ENCODE data around the gene TCERG1. TPM values are rescaled to one million over a fixed set of nuclear protein-coding genes. Genes with fewer than 3 reads are reported as not detected.

The TCERG1 gene
- total RNA-seq, 1 experiment from 2014 or later, result 75.9 TPM

GRCh38 chr5:146540414-146540813, 93.3 kb downstream of the TCERG1 start:
- Histone ChIP-seq H3K9me3 (ENCODE audit: control insufficient read depth, insufficient read depth, low read depth, low read length) (no peaks in the 10 kb centered on the region), H3K36me3 (ENCODE audit: control insufficient read depth, insufficient read depth, low read length) (no peaks in the 10 kb centered on the region), H3K27me3 (ENCODE audit: control insufficient read depth, insufficient read depth, low read length) (no peaks in the 10 kb centered on the region), H3K27ac (ENCODE audit: low read length) (no peak overlapping the region), H3K4me3 (ENCODE audit: low read depth in 2 of 2, low read length in 2 of 2) (no peak overlapping the region), H3K4me1 (ENCODE audit: control insufficient read depth, insufficient read depth, low read length) (no peaks in the 10 kb centered on the region)
- in situ Hi-C loops (cut with HindIII; ENCODE audit: low pct_unique_long_range_greater_than_20kb, low sequenced_read_pairs) (loop anchor here (25.0 kb wide), 1 partner anchor 822 kb away; no protein-coding TSS in a partner anchor), intact Hi-C loops (cut with micrococcal nuclease; ENCODE audit: unreplicated experiment) (no loop called here)
- CTCF ChIA-PET, result interaction anchor here (0.6 to 0.7 kb wide), 3 partner anchors 164 to 423 kb away, joined by 4 to 7 read pairs (median 6); no protein-coding TSS in a partner anchor
- TF ChIP-seq POLR2AphosphoS5 (IDR thresholded peaks at IDR 0.05; ENCODE audit: low read depth, low read length) (no peak), CTCF (IDR thresholded peaks at IDR 0.05) (no peak), SIN3A (IDR thresholded peaks at IDR 0.05; ENCODE audit: borderline replicate concordance, insufficient read depth, low read depth, low read length) (no peak), TCF7L2 (IDR thresholded peaks at IDR 0.05; ENCODE audit: low read depth, low read length) (no peak)
- TF ChIP-seq, protein P1, sequence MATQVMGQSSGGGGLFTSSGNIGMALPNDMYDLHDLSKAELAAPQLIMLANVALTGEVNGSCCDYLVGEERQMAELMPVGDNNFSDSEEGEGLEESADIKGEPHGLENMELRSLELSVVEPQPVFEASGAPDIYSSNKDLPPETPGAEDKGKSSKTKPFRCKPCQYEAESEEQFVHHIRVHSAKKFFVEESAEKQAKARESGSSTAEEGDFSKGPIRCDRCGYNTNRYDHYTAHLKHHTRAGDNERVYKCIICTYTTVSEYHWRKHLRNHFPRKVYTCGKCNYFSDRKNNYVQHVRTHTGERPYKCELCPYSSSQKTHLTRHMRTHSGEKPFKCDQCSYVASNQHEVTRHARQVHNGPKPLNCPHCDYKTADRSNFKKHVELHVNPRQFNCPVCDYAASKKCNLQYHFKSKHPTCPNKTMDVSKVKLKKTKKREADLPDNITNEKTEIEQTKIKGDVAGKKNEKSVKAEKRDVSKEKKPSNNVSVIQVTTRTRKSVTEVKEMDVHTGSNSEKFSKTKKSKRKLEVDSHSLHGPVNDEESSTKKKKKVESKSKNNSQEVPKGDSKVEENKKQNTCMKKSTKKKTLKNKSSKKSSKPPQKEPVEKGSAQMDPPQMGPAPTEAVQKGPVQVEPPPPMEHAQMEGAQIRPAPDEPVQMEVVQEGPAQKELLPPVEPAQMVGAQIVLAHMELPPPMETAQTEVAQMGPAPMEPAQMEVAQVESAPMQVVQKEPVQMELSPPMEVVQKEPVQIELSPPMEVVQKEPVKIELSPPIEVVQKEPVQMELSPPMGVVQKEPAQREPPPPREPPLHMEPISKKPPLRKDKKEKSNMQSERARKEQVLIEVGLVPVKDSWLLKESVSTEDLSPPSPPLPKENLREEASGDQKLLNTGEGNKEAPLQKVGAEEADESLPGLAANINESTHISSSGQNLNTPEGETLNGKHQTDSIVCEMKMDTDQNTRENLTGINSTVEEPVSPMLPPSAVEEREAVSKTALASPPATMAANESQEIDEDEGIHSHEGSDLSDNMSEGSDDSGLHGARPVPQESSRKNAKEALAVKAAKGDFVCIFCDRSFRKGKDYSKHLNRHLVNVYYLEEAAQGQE (IDR thresholded peaks at IDR 0.05; ENCODE audit: insufficient read depth in 1 of 2, low read depth in 2 of 2, low read length in 1 of 2), result no peak
- DNase-seq (ENCODE audit: low read depth, low spot score) (no peak), ATAC-seq (no peak)
- POLR2A ChIA-PET, result no interaction called here
- no TSS peak for BruUV-seq (replicated peaks)

GRCh38 chr5:146541958-146542849, 95.1 kb downstream of the TCERG1 start:
- no TSS peak for BruUV-seq (replicated peaks)
- ChIA-PET POLR2A (no interaction called here), CTCF (interaction anchor here (0.6 to 1.5 kb wide), 6 partner anchors 9 to 704 kb away, joined by 3 to 13 read pairs (median 3); no protein-coding TSS in a partner anchor)
- intact Hi-C loops (cut with micrococcal nuclease; ENCODE audit: unreplicated experiment), result loop anchor here (1.0 kb wide), 1 partner anchor 424 kb away; no protein-coding TSS in a partner anchor
- Histone ChIP-seq H3K27me3 (ENCODE audit: control insufficient read depth, insufficient read depth, low read length) (no peaks in the 10 kb centered on the region), H3K9me3 (ENCODE audit: control insufficient read depth, insufficient read depth, low read depth, low read length) (no peaks in the 10 kb centered on the region), H3K4me3 (ENCODE audit: low read depth in 2 of 2, low read length in 2 of 2) (no peak overlapping the region), H3K27ac (ENCODE audit: low read length) (no peak overlapping the region), H3K4me1 (ENCODE audit: control insufficient read depth, insufficient read depth, low read length) (no peaks in the 10 kb centered on the region), H3K36me3 (ENCODE audit: control insufficient read depth, insufficient read depth, low read length) (no peaks in the 10 kb centered on the region)
- in situ Hi-C loops (cut with HindIII; ENCODE audit: low pct_unique_long_range_greater_than_20kb, low sequenced_read_pairs), result loop anchor here (25.0 kb wide), 1 partner anchor 820 kb away; no protein-coding TSS in a partner anchor
- DNase-seq (ENCODE audit: low read depth, low spot score), result peak; percentile 41
- peak; percentile 97 for ATAC-seq
- TF ChIP-seq SIN3A (IDR thresholded peaks at IDR 0.05; ENCODE audit: borderline replicate concordance, insufficient read depth, low read depth, low read length), result no peak
- TF ChIP-seq CTCF (IDR thresholded peaks at IDR 0.05), result peak; percentile 96
